Vagina (tissue), 2 donors: ENCODE measurements around the gene SCYGR3.

Source experiments
- CTCF ChIP-seq, 3 experiments: fragments of 450-650 bp in 2 of 3; fragments of 200-600 bp in 1 of 3; sonication (generic) in 1 of 3; IDR thresholded peaks; one replicate each; pipeline ENCODE4 v1.5.1; 2017 to 2019; ENCODE audit warnings: antibody characterized with exemption in 3 of 3, mild to moderate bottlenecking in 2 of 3, moderate library complexity in 2 of 3
- POLR2A ChIP-seq, 2 donors: fragments of 450-650 bp; IDR thresholded peaks; one replicate each; pipeline ENCODE4 v1.6.1; 2017; ENCODE audit warnings: antibody characterized with exemption in 2 of 2, mild to moderate bottlenecking in 2 of 2, moderate library complexity in 2 of 2
- POLR2AphosphoS5 ChIP-seq, 2 donors: sonication (generic); formaldehyde crosslinking; IDR thresholded peaks; one replicate each; pipeline ENCODE4 v1.9.0; 2017; ENCODE audit warnings: antibody characterized with exemption in 2 of 2, mild to moderate bottlenecking in 2 of 2, low read depth in 1 of 2; ENCODE audit not compliant: insufficient read depth in 1 of 2

- TF ChIP-seq CTCF (IDR thresholded peaks at IDR 0.05) (no peak), POLR2A (IDR thresholded peaks at IDR 0.05) (no peak), POLR2AphosphoS5 (IDR thresholded peaks at IDR 0.05; ENCODE audit: insufficient read depth in 1 of 2, low read depth in 1 of 2) (no peak)
Observed at GRCh38 chr2:227582369-227582768, 32.3 kb downstream of the SCYGR3 start.
